ENCODE data around the gene ZNF536.

Gene ZNF536

GRCh38 chr19:30434797-30435594 lies 62.8 kb downstream of the ZNF536 start:
- H3K4ac ChIP-seq (ENCODE audit: low read depth in 1 of 2, low read length in 2 of 2) = no peak overlapping the region
- H2AFZ ChIP-seq (ENCODE audit: low read depth, low read length) = no peak overlapping the region
- no peak overlapping the region for H2BK15ac ChIP-seq (ENCODE audit: low read depth, poor library complexity, severe bottlenecking)
- H3K9me3 ChIP-seq (ENCODE audit: control insufficient read depth, low read length) = no peaks in the 10 kb centered on the region
- no peak overlapping the region for H4K8ac ChIP-seq (ENCODE audit: low read length)
- DNase-seq = no peak
- no peak overlapping the region for H3K27ac ChIP-seq (ENCODE audit: low read length, poor library complexity, severe bottlenecking)
- H3K23ac ChIP-seq (ENCODE audit: low read length in 2 of 2) = no peak overlapping the region
- no peak overlapping the region for H3K14ac ChIP-seq (ENCODE audit: low read length in 2 of 2)
- no peak overlapping the region for H3K4me2 ChIP-seq (ENCODE audit: low read length, poor library complexity, severe bottlenecking)
- no peaks in the 10 kb centered on the region for H3K79me1 ChIP-seq (replicated peaks; ENCODE audit: low read length, poor library complexity, severe bottlenecking)
- no peak overlapping the region for H2BK5ac ChIP-seq (ENCODE audit: low read depth, low read length, poor library complexity, severe bottlenecking)
- no peak overlapping the region for H2BK12ac ChIP-seq (ENCODE audit: low read length in 2 of 2)
- no peaks in the 10 kb centered on the region for H3K36me3 ChIP-seq (ENCODE audit: control insufficient read depth in 1 of 2, insufficient read depth in 2 of 2, low read depth in 1 of 2, low read length in 2 of 2)
- WGBS = 83% methylated on average over 4 of the region's 4 CpGs
- no peak overlapping the region for H2AK5ac ChIP-seq (ENCODE audit: low read length, severe bottlenecking)
- H3K4me1 ChIP-seq (ENCODE audit: control insufficient read depth, insufficient read depth, low read depth, low read length) = no peaks in the 10 kb centered on the region
- no peak overlapping the region for H4K91ac ChIP-seq (ENCODE audit: low read length)
- H3K4me3 ChIP-seq (ENCODE audit: insufficient read depth in 1 of 2, low read depth in 1 of 2, low read length in 2 of 2) = no peak overlapping the region
- no peak overlapping the region for H3K9ac ChIP-seq (ENCODE audit: low read length)
- H3K27me3 ChIP-seq (ENCODE audit: control insufficient read depth in 1 of 2, insufficient read depth in 1 of 2, low read length in 2 of 2) = peaks cover 0 to 4% of the 10 kb centered on the region in 2 experiments
- no peak overlapping the region for H3K18ac ChIP-seq (ENCODE audit: low read depth in 1 of 2, low read length in 2 of 2)
- no peak overlapping the region for H2BK120ac ChIP-seq (ENCODE audit: low read depth, low read length)

- peaks cover 0 to 4% of the 10 kb centered on the region in 2 experiments for H3K27me3 ChIP-seq (ENCODE audit: control insufficient read depth in 1 of 2, insufficient read depth in 1 of 2, low read length in 2 of 2)
- no peak overlapping the region for H3K4me2 ChIP-seq (ENCODE audit: low read length, poor library complexity, severe bottlenecking)
- H4K91ac ChIP-seq (ENCODE audit: low read length) = no peak overlapping the region
- H3K9me3 ChIP-seq (ENCODE audit: control insufficient read depth, low read length) = no peaks in the 10 kb centered on the region
- H2AFZ ChIP-seq (ENCODE audit: low read depth, low read length) = no peak overlapping the region
- DNase-seq = no peak
- H3K36me3 ChIP-seq (ENCODE audit: control insufficient read depth in 1 of 2, insufficient read depth in 2 of 2, low read depth in 1 of 2, low read length in 2 of 2) = no peaks in the 10 kb centered on the region
- no peak overlapping the region for H3K27ac ChIP-seq (ENCODE audit: low read length, poor library complexity, severe bottlenecking)
- no peak overlapping the region for H2AK5ac ChIP-seq (ENCODE audit: low read length, severe bottlenecking)
- H3K9ac ChIP-seq (ENCODE audit: low read length) = no peak overlapping the region
- H2BK15ac ChIP-seq (ENCODE audit: low read depth, poor library complexity, severe bottlenecking) = no peak overlapping the region
- 87% methylated on average over 1 of the region's 2 CpGs for WGBS
- H3K14ac ChIP-seq (ENCODE audit: low read length in 2 of 2) = no peak overlapping the region
- H2BK12ac ChIP-seq (ENCODE audit: low read length in 2 of 2) = no peak overlapping the region
- H3K4me3 ChIP-seq (ENCODE audit: insufficient read depth in 1 of 2, low read depth in 1 of 2, low read length in 2 of 2) = no peak overlapping the region
- H3K79me1 ChIP-seq (replicated peaks; ENCODE audit: low read length, poor library complexity, severe bottlenecking) = no peaks in the 10 kb centered on the region
- no peak overlapping the region for H2BK120ac ChIP-seq (ENCODE audit: low read depth, low read length)
- no peak overlapping the region for H4K8ac ChIP-seq (ENCODE audit: low read length)
- H3K18ac ChIP-seq (ENCODE audit: low read depth in 1 of 2, low read length in 2 of 2) = no peak overlapping the region
- no peaks in the 10 kb centered on the region for H3K4me1 ChIP-seq (ENCODE audit: control insufficient read depth, insufficient read depth, low read depth, low read length)
- H3K4ac ChIP-seq (ENCODE audit: low read depth in 1 of 2, low read length in 2 of 2) = no peak overlapping the region
- no peak overlapping the region for H2BK5ac ChIP-seq (ENCODE audit: low read depth, low read length, poor library complexity, severe bottlenecking)
- no peak overlapping the region for H3K23ac ChIP-seq (ENCODE audit: low read length in 2 of 2)
Observed at GRCh38 chr19:30437869-30438268, 65.7 kb downstream of the ZNF536 start.

DNA sequence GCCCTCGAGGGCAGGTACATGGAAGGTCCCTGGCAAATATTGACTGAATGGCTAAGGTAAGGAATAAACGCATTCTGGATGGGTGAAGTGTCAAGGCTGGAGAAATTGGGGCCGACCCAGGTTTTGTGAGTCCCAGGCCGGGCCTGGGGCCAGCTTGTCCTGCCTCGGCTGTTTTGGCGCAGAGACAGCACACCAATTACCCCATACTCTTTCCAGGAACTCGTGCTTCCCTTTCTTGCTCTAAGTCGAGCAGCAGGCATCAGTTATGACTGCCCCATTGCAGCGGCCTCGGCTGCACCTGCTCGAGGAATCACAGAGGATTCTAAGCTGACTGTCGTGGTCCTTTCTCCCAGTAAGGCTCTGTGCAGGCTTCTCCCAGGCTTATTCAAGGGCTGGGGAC lies 67.1 kb downstream of the ZNF536 start:
- H2AK5ac ChIP-seq (ENCODE audit: low read length, severe bottlenecking) = no peak overlapping the region
- H2BK12ac ChIP-seq (ENCODE audit: low read length in 2 of 2) = no peak overlapping the region
- H3K9ac ChIP-seq (ENCODE audit: low read length) = no peak overlapping the region
- 74% methylated on average over 12 of the region's 12 CpGs for WGBS
- H3K18ac ChIP-seq (ENCODE audit: low read depth in 1 of 2, low read length in 2 of 2) = no peak overlapping the region
- H2BK5ac ChIP-seq (ENCODE audit: low read depth, low read length, poor library complexity, severe bottlenecking) = no peak overlapping the region
- no peak overlapping the region for H2BK15ac ChIP-seq (ENCODE audit: low read depth, poor library complexity, severe bottlenecking)
- no peak overlapping the region for H3K23ac ChIP-seq (ENCODE audit: low read length in 2 of 2)
- H4K91ac ChIP-seq (ENCODE audit: low read length) = no peak overlapping the region
- no peak overlapping the region for H3K14ac ChIP-seq (ENCODE audit: low read length in 2 of 2)
- H3K79me1 ChIP-seq (replicated peaks; ENCODE audit: low read length, poor library complexity, severe bottlenecking) = no peaks in the 10 kb centered on the region
- no peak overlapping the region for H3K4me3 ChIP-seq (ENCODE audit: insufficient read depth in 1 of 2, low read depth in 1 of 2, low read length in 2 of 2)
- no peak overlapping the region for H3K27ac ChIP-seq (ENCODE audit: low read length, poor library complexity, severe bottlenecking)
- H3K4me2 ChIP-seq (ENCODE audit: low read length, poor library complexity, severe bottlenecking) = no peak overlapping the region
- H3K27me3 ChIP-seq (ENCODE audit: control insufficient read depth in 1 of 2, insufficient read depth in 1 of 2, low read length in 2 of 2) = peaks cover 0 to 4% of the 10 kb centered on the region in 2 experiments
- no peak for DNase-seq
- no peak overlapping the region for H2AFZ ChIP-seq (ENCODE audit: low read depth, low read length)
- H3K4me1 ChIP-seq (ENCODE audit: control insufficient read depth, insufficient read depth, low read depth, low read length) = no peaks in the 10 kb centered on the region
- no peaks in the 10 kb centered on the region for H3K9me3 ChIP-seq (ENCODE audit: control insufficient read depth, low read length)
- no peak overlapping the region for H2BK120ac ChIP-seq (ENCODE audit: low read depth, low read length)
- H3K4ac ChIP-seq (ENCODE audit: low read depth in 1 of 2, low read length in 2 of 2) = no peak overlapping the region
- peaks cover 0 to 7% of the 10 kb centered on the region in 2 experiments for H3K36me3 ChIP-seq (ENCODE audit: control insufficient read depth in 1 of 2, insufficient read depth in 2 of 2, low read depth in 1 of 2, low read length in 2 of 2)
- no peak overlapping the region for H4K8ac ChIP-seq (ENCODE audit: low read length)

DNA sequence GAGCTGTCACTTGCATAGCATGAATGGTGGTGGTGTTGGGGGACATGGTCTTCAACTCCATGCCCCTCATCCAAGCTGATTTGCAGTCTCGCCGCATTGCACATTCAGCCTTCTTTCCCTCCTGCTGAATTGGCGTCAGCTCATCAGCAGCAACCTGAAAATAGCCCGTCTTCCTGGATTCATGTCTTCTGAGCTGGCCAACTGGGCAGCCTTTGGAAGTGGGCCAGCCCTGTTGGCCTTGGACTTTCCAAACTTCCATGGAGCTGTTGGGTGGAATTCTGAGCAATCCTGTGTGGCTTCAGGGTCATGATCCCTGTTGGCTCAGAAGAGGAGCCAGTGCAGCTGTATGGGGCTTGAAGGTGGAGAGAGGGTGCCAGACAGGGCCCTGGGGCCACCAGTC lies 68.8 kb downstream of the ZNF536 start:
- Histone ChIP-seq H2BK5ac (ENCODE audit: low read depth, low read length, poor library complexity, severe bottlenecking) (no peak overlapping the region), H3K4ac (ENCODE audit: low read depth in 1 of 2, low read length in 2 of 2) (no peak overlapping the region), H4K91ac (ENCODE audit: low read length) (no peak overlapping the region), H3K4me2 (ENCODE audit: low read length, poor library complexity, severe bottlenecking) (no peak overlapping the region), H3K27me3 (ENCODE audit: control insufficient read depth in 1 of 2, insufficient read depth in 1 of 2, low read length in 2 of 2) (peaks cover 0 to 4% of the 10 kb centered on the region in 2 experiments), H3K18ac (ENCODE audit: low read depth in 1 of 2, low read length in 2 of 2) (no peak overlapping the region), H3K4me1 (ENCODE audit: control insufficient read depth, insufficient read depth, low read depth, low read length) (peaks cover 2% of the 10 kb centered on the region), H2AK5ac (ENCODE audit: low read length, severe bottlenecking) (no peak overlapping the region), H3K23ac (ENCODE audit: low read length in 2 of 2) (no peak overlapping the region), H3K4me3 (ENCODE audit: insufficient read depth in 1 of 2, low read depth in 1 of 2, low read length in 2 of 2) (no peak overlapping the region), H2BK120ac (ENCODE audit: low read depth, low read length) (no peak overlapping the region), H2BK12ac (ENCODE audit: low read length in 2 of 2) (no peak overlapping the region), H2BK15ac (ENCODE audit: low read depth, poor library complexity, severe bottlenecking) (no peak overlapping the region), H3K14ac (ENCODE audit: low read length in 2 of 2) (no peak overlapping the region), H3K27ac (ENCODE audit: low read length, poor library complexity, severe bottlenecking) (no peak overlapping the region), H2AFZ (ENCODE audit: low read depth, low read length) (no peak overlapping the region), H3K9me3 (ENCODE audit: control insufficient read depth, low read length) (no peaks in the 10 kb centered on the region), H3K79me1 (replicated peaks; ENCODE audit: low read length, poor library complexity, severe bottlenecking) (no peaks in the 10 kb centered on the region), H4K8ac (ENCODE audit: low read length) (no peak overlapping the region), H3K9ac (ENCODE audit: low read length) (no peak overlapping the region), H3K36me3 (ENCODE audit: control insufficient read depth in 1 of 2, insufficient read depth in 2 of 2, low read depth in 1 of 2, low read length in 2 of 2) (peaks cover 0 to 8% of the 10 kb centered on the region in 2 experiments)
- WGBS = 81% methylated on average over 4 of the region's 4 CpGs
- DNase-seq = no peak

Data from mesenchymal stem cell (in vitro differentiated cells and primary cell).